Kidney epithelial cell (primary cell): Measurements from ENCODE around the gene TMEFF1. TPM values are rescaled to one million over a fixed set of nuclear protein-coding genes. Genes with fewer than 3 reads are reported as not detected.
"Not testable (repeated sequence)": the region's sequence is repeated elsewhere in the genome, so short reads cannot be mapped to it uniquely, and the experiment has no call there.

Experiments
- DNase-seq: peaks from one replicate; pipeline ENCODE4 v3.0.0-alpha.2; 2010; ENCODE audit warnings: low read depth
- H3K27me3 ChIP-seq: 2 replicates; pipeline ENCODE4 v1.6.0; 2011; ENCODE audit warnings: low read length; ENCODE audit not compliant: control insufficient read depth, insufficient read depth
- H3K36me3 ChIP-seq: 2 replicates; pipeline ENCODE4 v1.5.1; 2011; ENCODE audit warnings: low read length; ENCODE audit not compliant: control insufficient read depth, insufficient read depth
- H3K4me3 ChIP-seq: 2 replicates; pipeline ENCODE4 v1.5.1; 2011; ENCODE audit warnings: low read depth, mild to moderate bottlenecking, control low read depth, low read length
- total RNA-seq: library from RNA; depleted of rRNA; stranded (reverse); fragments of >200 nt; gene quantifications from 2 replicates; pipeline ENCODE4 v1.2.3, GENCODE V29; 2015
- TF ChIP-seq, protein P1 (sequence below): IDR thresholded peaks from 2 replicates; pipeline ENCODE4 v1.5.1; 2011; ENCODE audit warnings: mild to moderate bottlenecking, moderate library complexity, low read length, control low read depth, inconsistent platforms; ENCODE audit not compliant: insufficient read depth, poor library complexity, severe bottlenecking

Gene TMEFF1
- total RNA-seq, 1 donor from 2014 or later = 23.4 TPM

GRCh38 chr9:100525563-100525962 lies 52.6 kb downstream of the TMEFF1 start:
- no peak overlapping the region for H3K4me3 ChIP-seq
- H3K36me3 ChIP-seq = no peaks in the 10 kb centered on the region
- no peak for DNase-seq
- H3K27me3 ChIP-seq = no peaks in the 10 kb centered on the region
- TF ChIP-seq, protein P1, sequence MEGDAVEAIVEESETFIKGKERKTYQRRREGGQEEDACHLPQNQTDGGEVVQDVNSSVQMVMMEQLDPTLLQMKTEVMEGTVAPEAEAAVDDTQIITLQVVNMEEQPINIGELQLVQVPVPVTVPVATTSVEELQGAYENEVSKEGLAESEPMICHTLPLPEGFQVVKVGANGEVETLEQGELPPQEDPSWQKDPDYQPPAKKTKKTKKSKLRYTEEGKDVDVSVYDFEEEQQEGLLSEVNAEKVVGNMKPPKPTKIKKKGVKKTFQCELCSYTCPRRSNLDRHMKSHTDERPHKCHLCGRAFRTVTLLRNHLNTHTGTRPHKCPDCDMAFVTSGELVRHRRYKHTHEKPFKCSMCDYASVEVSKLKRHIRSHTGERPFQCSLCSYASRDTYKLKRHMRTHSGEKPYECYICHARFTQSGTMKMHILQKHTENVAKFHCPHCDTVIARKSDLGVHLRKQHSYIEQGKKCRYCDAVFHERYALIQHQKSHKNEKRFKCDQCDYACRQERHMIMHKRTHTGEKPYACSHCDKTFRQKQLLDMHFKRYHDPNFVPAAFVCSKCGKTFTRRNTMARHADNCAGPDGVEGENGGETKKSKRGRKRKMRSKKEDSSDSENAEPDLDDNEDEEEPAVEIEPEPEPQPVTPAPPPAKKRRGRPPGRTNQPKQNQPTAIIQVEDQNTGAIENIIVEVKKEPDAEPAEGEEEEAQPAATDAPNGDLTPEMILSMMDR = no peak

DNA sequence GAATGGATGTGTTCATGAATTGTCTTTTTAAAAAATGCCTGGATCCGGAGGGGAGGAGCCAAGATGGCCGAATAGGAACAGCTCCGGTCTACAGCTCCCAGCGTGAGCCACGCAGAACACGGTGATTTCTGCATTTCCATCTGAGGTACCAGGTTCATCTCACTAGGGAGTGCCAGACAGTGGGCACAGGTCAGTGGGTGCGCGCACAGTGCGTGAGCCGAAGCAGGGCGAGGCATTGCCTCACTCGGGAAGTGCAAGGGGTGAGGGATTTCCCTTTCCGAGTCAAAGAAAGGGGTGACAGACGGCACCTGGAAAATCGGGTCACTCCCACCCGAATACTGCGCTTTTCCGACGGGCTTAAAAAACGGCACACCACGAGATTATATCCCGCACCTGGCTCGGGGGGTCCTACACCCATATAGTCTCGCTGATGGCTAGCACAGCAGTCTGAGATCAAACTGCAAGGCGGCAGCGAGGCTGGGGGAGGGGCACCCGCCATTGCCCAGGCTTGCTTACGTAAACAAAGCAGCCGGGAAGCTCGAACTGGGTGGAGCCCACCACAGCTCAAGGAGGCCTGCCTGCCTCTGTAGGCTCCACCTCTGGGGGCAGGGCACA lies 54.3 kb downstream of the TMEFF1 start:
- H3K4me3 ChIP-seq, H3K27me3 ChIP-seq, DNase-seq, H3K36me3 ChIP-seq: not testable (repeated sequence)

GRCh38 chr9:100534401-100534800 lies 61.5 kb downstream of the TMEFF1 start:
- Histone ChIP-seq H3K36me3 (no peaks in the 10 kb centered on the region), H3K4me3 (no peak overlapping the region), H3K27me3 (no peaks in the 10 kb centered on the region)
- TF ChIP-seq, protein P1 = no peak
- DNase-seq = no peak

DNA sequence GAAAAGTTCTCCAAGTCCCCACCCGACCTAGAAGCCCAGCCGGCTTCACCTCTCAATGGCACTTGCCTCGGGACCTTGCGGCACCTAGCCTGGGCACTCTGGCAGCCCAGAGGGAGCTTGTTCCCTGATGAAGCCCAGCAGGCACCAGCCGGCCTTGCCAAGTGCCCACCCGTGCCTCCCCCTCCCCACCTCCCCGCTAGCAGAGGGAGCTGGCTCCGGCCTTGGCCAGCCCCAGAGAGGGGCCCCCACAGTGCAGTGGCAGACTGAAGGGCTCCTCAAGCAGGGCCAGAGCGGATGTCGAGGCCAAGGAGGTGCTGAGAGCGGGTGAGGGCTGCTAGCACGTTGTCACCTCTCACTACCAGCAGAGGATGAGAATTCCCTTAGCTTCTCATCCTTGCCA lies 67.4 kb downstream of the TMEFF1 start:
- Histone ChIP-seq H3K4me3 (no peak overlapping the region), H3K36me3 (no peaks in the 10 kb centered on the region), H3K27me3 (no peaks in the 10 kb centered on the region)
- no peak for DNase-seq
- TF ChIP-seq, protein P1 = no peak

DNA sequence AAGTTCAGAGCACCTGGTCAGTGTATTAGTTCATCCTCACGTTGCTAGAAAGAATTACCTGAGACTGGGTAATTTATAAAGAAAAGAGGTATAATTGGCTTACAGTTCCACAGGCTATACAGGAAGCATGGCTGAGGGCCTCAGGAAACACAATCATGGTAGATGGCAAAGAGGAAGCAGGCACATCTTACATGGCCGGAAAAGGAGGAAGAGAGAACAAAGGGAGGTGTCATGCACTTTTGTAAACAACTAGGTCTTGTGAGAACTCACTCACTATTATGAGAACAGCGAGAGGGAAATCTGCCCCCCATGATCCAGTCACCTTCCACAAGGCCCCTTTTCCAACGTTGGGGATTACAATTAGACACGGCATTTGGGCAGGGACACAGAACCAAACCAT lies 76.1 kb downstream of the TMEFF1 start:
- Histone ChIP-seq H3K36me3 (no peaks in the 10 kb centered on the region), H3K4me3 (no peak overlapping the region), H3K27me3 (no peaks in the 10 kb centered on the region)
- TF ChIP-seq, protein P1 = no peak
- DNase-seq = no peak

DNA sequence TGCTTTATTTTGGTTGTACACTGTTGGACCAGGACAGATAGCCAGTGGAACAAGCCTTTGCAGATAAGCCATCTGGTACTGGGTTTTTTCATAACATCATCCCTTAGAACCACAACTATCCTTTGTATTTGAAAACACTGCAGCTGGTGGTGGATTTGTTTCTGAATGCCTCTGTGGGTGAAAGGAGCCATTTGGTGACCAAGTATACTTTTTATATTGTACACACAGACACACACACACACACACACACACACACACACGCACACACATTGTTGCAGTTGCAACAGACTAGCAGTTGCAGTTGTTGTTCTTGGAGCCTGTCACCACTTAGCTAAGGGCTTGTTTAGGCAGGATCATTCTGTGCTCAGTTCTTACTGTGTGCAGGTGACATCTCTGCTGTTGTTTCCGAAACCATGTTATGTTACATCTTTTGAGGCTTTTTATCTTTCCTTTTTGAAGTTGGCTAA lies 82.0 kb downstream of the TMEFF1 start:
- H3K4me3 ChIP-seq = no peak overlapping the region
- H3K27me3 ChIP-seq = no peaks in the 10 kb centered on the region
- no peak for DNase-seq
- TF ChIP-seq, protein P1 = no peak
- no peaks in the 10 kb centered on the region for H3K36me3 ChIP-seq
